Keratinocyte (primary cell): Measurements from ENCODE around the gene FAM120A. TPM values are rescaled to one million over a fixed set of nuclear protein-coding genes. Genes with fewer than 3 reads are reported as not detected.

Source experiments
- DNase-seq: peaks from one replicate; pipeline ENCODE4 v3.0.0-alpha.2; 2011; ENCODE audit warnings: low read depth, missing footprints, low spot score
- FAIRE-seq: peaks from 2 replicates; lab custom pipeline; 2011; peaks lifted over from hg19 to GRCh38; lab: Jason Lieb, UNC
- H2AFZ ChIP-seq: 2 replicates; pipeline ENCODE4 v1.6.0; 2012; ENCODE audit warnings: low read length, control low read depth, inconsistent platforms; ENCODE audit not compliant: control insufficient read depth
- H3K27ac ChIP-seq: 2 replicates; pipeline ENCODE4 v1.5.1; 2011; ENCODE audit warnings: low read length; ENCODE audit not compliant: control insufficient read depth, insufficient read depth
- H3K27me3 ChIP-seq: 3 replicates; pipeline ENCODE4 v1.6.0; 2011; ENCODE audit warnings: low read length; ENCODE audit not compliant: control insufficient read depth, insufficient read depth; ENCODE audit errors: extremely low read depth
- H3K36me3 ChIP-seq, 2 experiments: 2 replicates in 1 of 2; 3 replicates in 1 of 2; pipeline ENCODE4 v1.5.1; 2011; ENCODE audit warnings: low read length in 2 of 2, mild to moderate bottlenecking in 1 of 2; ENCODE audit not compliant: control insufficient read depth in 2 of 2, insufficient read depth in 2 of 2; ENCODE audit errors: extremely low read depth in 1 of 2
- H3K4me1 ChIP-seq: 3 replicates; pipeline ENCODE4 v1.5.1; 2011; ENCODE audit warnings: low read length; ENCODE audit not compliant: control insufficient read depth, insufficient read depth; ENCODE audit errors: extremely low read depth
- H3K4me2 ChIP-seq: 3 replicates; pipeline ENCODE4 v1.6.0; 2011; ENCODE audit warnings: low read depth, low read length; ENCODE audit not compliant: control insufficient read depth, insufficient read depth; ENCODE audit errors: extremely low read depth
- H3K4me3 ChIP-seq, 3 experiments: fragments of 200-600 bp in 1 of 3; sonication (generic) in 1 of 3; 2 replicates in 2 of 3; 3 replicates in 1 of 3; pipeline ENCODE4 v1.5.1; 2011 to 2016; ENCODE audit warnings: low read length in 3 of 3, mild to moderate bottlenecking in 3 of 3, control low read depth in 2 of 3, inconsistent platforms in 1 of 3, low read depth in 1 of 3, mixed read lengths in 1 of 3, mixed run types in 1 of 3, moderate library complexity in 1 of 3; ENCODE audit not compliant: control insufficient read depth in 2 of 3, insufficient read depth in 2 of 3; ENCODE audit errors: extremely low read depth in 1 of 3
- H3K79me2 ChIP-seq: 2 replicates; pipeline ENCODE4 v1.6.0; 2012; ENCODE audit warnings: low read length; ENCODE audit not compliant: control insufficient read depth, insufficient read depth
- H3K9ac ChIP-seq: 3 replicates; pipeline ENCODE4 v1.6.0; 2011; ENCODE audit warnings: low read length; ENCODE audit not compliant: control insufficient read depth, insufficient read depth; ENCODE audit errors: extremely low read depth
- H3K9me1 ChIP-seq: 3 replicates; pipeline ENCODE4 v1.6.0; 2011; ENCODE audit warnings: low read length; ENCODE audit not compliant: control insufficient read depth, insufficient read depth; ENCODE audit errors: extremely low read depth
- H3K9me3 ChIP-seq: 2 replicates; pipeline ENCODE4 v1.5.1; 2012; ENCODE audit warnings: low read depth, low read length; ENCODE audit not compliant: control insufficient read depth
- H4K20me1 ChIP-seq: 3 replicates; pipeline ENCODE4 v1.6.0; 2011; ENCODE audit warnings: low read length; ENCODE audit not compliant: control insufficient read depth, insufficient read depth; ENCODE audit errors: extremely low read depth
- CTCF ChIP-seq, 3 experiments: IDR thresholded peaks in 1 of 3; conservative IDR thresholded peaks in 1 of 3; optimal IDR thresholded peaks in 1 of 3; 2 replicates in 2 of 3; 3 replicates in 1 of 3; pipeline versions ENCODE3 to v1.5.1; 2011; ENCODE audit warnings: low read length in 3 of 3, mild to moderate bottlenecking in 3 of 3, moderate library complexity in 2 of 3, control low read depth in 1 of 3, inconsistent platforms in 1 of 3; ENCODE audit not compliant: insufficient read depth in 2 of 3; ENCODE audit errors: extremely low read depth in 1 of 3
- EZH2 ChIP-seq: IDR thresholded peaks from one replicate; pipeline ENCODE4 v1.6.1; 2012; ENCODE audit warnings: inconsistent platforms, mild to moderate bottlenecking, low read length, moderate library complexity
- dilution Hi-C: fragments of 300-500 bp; cut with MboI; formaldehyde crosslinking; loops from one replicate; pipeline ENCODE4 v1.7.0; 2020; ENCODE audit warnings: low sequenced_read_pairs; ENCODE audit not compliant: extremely low pct_ligation_motif_present
- polyA plus RNA-seq, 5 experiments: library from polyadenylated mRNA; depleted of rRNA in 3 of 5; stranded (reverse) in 3 of 5; stranded (forward) in 1 of 5; unstranded in 1 of 5; fragments of >200 nt; gene quantifications; 1 replicate in 1 of 5; 2 replicates in 3 of 5; 3 replicates in 1 of 5; pipeline versions ENCODE4 v1.2.1 to v1.2.3, GENCODE V29; 2011 to 2012; ENCODE audit warnings: missing spikeins in 2 of 5, low read depth in 1 of 5, low replicate concordance in 1 of 5

The FAM120A gene
- polyA plus RNA-seq, 1 donor (not counting 4 experiments of a cell fraction or from before 2014, with no cell fraction given): 79.2 TPM

DNA sequence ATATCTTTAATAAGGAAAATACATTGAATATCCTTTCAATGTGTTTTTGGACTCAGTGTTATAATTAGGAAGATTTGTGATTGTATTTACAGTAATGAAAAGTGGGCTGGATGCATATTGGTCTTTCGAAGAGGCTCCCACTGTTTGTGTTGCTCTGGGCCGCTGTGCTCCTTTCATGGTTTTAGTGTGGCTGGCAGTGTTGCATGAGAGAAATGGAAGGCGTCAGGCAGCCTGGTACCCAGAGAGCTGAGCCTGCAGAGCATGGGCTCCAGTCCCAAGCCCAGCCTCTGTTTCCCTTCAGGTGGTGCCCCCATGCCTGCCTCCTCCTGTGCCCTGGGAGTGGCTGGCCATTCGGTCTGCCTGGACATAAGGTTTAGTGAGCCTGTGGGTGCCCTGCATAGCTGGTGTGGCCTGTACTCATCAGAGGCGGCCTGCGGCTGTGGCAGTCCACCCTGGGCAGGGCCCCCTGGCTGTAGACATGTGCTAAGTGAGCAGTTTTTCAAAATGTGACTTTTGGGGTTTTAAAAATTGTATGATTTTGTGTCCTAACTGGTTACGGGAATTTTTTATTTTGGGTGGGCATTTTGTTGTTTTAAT lies 29.3 kb downstream of the FAM120A start:
- Histone ChIP-seq H3K27ac (no peak overlapping the region), H2AFZ (no peak overlapping the region), H4K20me1 (peaks cover 6% of the 10 kb centered on the region), H3K9ac (no peak overlapping the region), H3K9me1 (no peaks in the 10 kb centered on the region), H3K4me1 (no peaks in the 10 kb centered on the region), H3K4me2 (no peak overlapping the region), H3K36me3 (peaks cover 16 to 17% of the 10 kb centered on the region in 2 experiments), H3K79me2 (peaks cover 72% of the 10 kb centered on the region), H3K4me3 (no peak overlapping the region), H3K9me3 (no peaks in the 10 kb centered on the region), H3K27me3 (no peaks in the 10 kb centered on the region)
- dilution Hi-C loops: no loop called here
- no peak for DNase-seq
- no peak for FAIRE-seq
- TF ChIP-seq CTCF (optimal IDR thresholded peaks at IDR 0.05 in 1 of 3, IDR thresholded peaks at IDR 0.05 in 1 of 3, conservative IDR thresholded peaks at IDR 0.05 in 1 of 3; ENCODE audit: extremely low read depth in 1 of 3, insufficient read depth in 2 of 3, low read length in 3 of 3): no peak
- TF ChIP-seq EZH2: no peak

DNA sequence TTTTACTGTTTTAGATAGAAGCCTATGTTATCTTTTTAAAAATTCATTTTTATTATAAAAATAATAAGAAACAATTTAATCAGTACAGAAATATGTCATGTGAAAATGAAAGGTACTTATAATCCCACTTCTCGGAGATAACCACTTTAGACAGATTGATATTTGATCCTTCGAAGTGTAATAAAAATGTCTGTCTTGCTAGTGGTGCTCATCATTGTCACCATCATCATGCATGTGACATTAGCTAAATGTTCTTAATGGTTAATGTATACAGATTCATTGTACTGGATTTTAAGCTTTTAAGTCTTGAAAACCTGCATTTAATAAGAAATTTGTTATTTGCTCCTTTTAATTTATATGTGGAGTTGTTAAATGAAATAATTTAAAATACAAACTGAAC lies 32.0 kb downstream of the FAM120A start:
- FAIRE-seq (no peak), DNase-seq (no peak)
- dilution Hi-C loops: no loop called here
- no peak for TF ChIP-seq CTCF (optimal IDR thresholded peaks at IDR 0.05 in 1 of 3, IDR thresholded peaks at IDR 0.05 in 1 of 3, conservative IDR thresholded peaks at IDR 0.05 in 1 of 3; ENCODE audit: extremely low read depth in 1 of 3, insufficient read depth in 2 of 3, low read length in 3 of 3)
- TF ChIP-seq EZH2: no peak
- H3K9me3 ChIP-seq: no peaks in the 10 kb centered on the region
- H3K9me1 ChIP-seq: no peaks in the 10 kb centered on the region
- H3K27me3 ChIP-seq: no peaks in the 10 kb centered on the region
- peaks cover 71% of the 10 kb centered on the region for H3K79me2 ChIP-seq
- no peak overlapping the region for H3K9ac ChIP-seq
- no peak overlapping the region for H3K27ac ChIP-seq
- H3K4me1 ChIP-seq: no peaks in the 10 kb centered on the region
- H3K36me3 ChIP-seq: peaks cover 14 to 18% of the 10 kb centered on the region in 2 experiments
- H3K4me2 ChIP-seq: no peak overlapping the region
- H4K20me1 ChIP-seq: peaks cover 6% of the 10 kb centered on the region
- H2AFZ ChIP-seq: no peak overlapping the region
- no peak overlapping the region for H3K4me3 ChIP-seq
